Measurements from ENCODE around the gene EFCAB13.
"Not testable (repeated sequence)": the region's sequence is repeated elsewhere in the genome, so short reads cannot be mapped to it uniquely, and the experiment has no call there.

Gene EFCAB13

GRCh38 chr17:47332287-47332686 is 8.5 kb downstream of the EFCAB13 start:
- DNase-seq: no peak

- DNase-seq: no peak
These were observed 11.6 kb downstream of the EFCAB13 start for GRCh38 chr17:47335101-47335936.

GRCh38 chr17:47338026-47338425 is 14.3 kb downstream of the EFCAB13 start:
- no peak for DNase-seq

DNA sequence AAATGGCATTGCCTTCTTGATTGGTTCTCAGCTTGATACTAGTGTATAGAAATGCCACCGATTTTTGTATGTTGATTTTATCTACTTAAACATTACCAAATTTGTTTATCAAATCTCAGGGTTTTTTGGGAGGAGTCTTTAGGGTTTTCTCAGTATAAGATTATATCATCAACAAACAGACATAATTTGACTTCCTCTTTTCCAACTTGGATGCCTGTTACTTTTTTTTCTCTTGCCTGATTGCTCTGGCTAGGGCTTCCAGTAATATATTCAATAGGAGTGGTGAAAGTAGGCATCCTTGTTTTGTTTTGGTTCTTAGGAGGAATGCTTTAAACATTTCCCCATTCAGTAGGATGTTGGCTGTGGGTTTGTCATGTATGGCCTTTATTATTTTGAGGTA is 29.1 kb downstream of the EFCAB13 start:
- DNase-seq: no peak

DNA sequence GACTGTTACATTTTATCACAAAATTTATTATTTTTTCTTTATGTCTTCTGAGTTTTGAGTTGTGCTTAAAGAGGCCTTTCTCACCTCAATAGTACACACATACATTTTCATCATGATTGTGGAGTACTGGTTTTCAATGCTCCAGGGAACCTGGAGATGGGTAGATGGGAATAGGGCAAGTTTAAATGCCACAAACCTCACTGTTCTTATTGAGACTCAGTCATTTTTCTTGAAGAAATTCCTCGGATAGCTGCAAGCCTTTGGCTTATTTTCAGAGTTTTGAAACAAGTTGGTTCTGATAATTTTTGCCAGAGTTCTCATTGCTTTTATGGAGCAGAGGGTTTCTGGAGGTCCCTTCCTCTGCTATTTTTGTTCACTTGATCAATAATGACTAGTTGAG is 34.9 kb downstream of the EFCAB13 start:
- no peak for DNase-seq

DNA sequence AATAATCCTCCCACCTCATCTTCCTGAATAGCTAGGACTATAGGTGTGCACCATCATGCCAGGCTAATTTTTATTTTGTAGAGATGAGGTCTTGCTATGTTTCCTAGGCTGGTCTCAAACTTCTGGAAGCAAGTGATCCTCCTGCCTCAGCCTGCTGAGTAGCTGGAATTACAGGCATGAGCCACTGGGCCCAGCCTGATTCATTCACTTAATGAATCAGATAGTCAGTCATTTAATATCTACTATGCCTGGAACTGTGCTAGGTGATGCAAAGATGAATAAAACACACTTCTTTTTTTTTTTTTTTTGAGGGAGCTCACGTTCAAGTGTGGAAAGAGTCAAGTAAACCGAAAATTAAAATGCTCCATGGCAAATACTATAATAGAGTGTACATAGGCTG is 39.4 kb downstream of the EFCAB13 start:
- DNase-seq: no peak

GRCh38 chr17:47367257-47367656 is 43.5 kb downstream of the EFCAB13 start:
- DNase-seq: no peak

GRCh38 chr17:47368262-47368661 is 44.5 kb downstream of the EFCAB13 start:
- DNase-seq: no peak

DNA sequence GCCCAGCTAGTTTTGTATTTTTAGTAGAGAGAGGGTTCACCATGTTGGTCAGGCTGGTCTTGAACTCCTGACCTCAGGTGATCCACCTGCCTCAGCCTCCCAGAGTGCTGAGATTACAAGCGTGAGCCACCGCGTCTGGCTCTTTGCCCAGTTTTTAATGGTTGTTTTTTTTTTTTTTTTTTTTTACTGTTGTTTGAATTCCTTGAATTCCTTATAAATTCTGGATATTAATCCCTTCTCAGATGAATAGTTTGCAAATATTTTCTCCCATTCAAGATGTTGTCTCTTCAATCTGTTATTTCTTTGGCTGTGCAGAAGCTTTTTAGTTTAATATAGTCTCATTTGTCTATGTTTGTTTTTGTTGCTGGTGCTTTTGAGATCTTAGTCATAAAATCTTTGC is 47.1 kb downstream of the EFCAB13 start:
- DNase-seq: not testable (repeated sequence)

DNA sequence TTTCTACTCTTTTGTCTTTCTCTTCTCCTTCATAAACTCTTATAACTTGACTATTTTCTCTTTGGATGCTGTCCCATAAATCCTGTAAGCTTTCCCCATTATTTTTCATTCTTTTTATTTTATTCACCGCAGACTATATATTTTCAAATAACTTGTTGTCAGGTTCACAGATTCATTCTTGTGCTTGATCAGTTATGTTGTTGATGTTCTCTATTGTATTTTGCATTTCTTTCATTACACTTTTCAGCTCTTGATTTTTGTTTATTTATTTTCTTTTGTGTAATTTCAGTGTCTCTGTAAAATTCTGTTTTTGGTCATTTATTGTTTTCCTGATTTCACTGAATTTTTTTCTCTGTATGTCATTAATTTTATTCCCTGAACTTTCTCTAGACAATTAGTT is 49.2 kb downstream of the EFCAB13 start:
- no peak for DNase-seq

- DNase-seq: no peak
These were observed 52.5 kb downstream of the EFCAB13 start for GRCh38 chr17:47376247-47376646.

DNA sequence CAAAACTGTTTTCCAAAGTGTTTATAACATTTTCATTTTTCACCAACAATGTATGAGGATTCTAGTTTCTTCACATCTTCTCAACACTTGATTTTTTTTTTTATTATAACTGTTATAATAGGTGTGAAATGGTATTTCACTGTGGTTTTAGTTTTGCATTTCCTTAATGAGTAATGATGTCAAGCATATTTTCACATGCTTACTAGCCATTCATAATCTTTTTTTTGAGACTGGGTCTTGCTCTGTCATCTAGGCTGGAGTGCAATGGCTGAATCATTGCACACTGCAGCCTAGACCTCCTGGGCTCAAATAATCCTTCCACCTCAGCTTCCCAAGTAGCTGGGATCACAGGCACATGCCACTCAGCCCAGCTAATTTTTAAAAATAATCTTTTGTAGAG is 65.1 kb downstream of the EFCAB13 start:
- no peak for DNase-seq

DNA sequence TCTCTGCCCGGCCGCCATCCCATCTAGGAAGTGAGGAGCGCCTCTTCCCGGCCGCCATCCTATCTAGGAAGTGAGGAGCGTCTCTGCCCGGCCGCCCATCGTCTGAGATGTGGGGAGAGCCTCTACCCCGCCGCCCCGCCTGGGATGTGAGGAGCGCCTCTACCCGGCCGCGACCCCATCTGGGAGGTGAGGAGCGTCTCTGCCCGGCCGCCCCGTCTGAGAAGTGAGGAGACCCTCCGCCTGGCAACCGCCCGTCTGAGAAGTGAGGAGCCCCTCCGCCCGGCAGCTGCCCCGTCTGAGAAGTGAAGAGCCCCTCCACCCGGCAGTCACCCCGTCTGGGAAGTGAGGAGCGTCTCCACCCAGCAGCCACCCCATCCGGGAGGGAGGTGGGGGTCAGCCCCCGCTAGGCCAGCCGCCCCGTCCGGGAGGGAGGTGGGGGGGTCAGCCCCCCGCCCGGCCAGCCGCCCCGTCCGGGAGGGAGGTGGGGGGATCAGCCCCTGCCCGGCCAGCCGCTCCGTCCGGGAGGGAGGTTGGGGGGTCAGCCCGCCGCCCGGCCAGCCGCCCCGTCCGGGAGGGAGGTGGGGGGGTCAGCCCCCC is 73.9 kb downstream of the EFCAB13 start:
- not testable (repeated sequence) for DNase-seq

DNA sequence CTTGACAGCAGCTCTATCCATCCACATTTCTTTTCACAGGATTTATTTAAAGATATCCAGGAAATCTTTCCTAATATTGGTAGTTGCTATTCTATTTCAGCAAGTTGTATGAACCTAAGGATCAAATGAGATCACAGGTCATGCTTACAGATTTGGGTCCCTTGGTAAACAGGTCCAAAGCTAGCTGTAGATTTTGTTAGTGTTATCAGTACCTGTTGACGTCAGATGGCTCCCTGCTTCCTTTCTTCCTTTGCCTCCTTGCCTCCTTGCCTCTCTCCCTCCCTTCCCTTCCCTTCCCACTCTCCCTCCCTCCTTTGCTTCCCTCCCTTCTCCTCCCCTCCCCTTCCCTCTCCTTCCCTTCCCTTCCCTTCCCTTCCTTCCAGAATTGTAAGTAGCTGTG is 76.6 kb downstream of the EFCAB13 start:
- no peak for DNase-seq

DNA sequence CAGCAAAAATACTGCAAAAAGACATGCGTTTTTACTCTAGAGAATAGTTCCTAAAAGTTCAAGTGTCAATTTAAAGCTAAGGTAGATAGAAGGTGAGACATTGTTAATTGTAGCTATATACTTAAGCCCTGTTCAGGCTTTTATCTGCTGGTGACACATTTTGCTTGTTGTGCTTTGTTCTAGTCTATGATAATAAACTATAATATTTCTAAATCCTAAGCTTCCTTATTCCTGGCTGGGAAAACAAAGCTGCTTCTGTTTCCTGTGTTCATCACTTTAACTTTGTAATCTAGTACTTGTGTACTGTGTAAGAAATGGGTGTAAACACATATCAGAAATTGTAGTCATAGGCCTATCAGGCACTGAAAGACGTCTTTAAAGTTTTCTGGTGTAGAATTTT is 77.3 kb downstream of the EFCAB13 start:
- no peak for DNase-seq

DNA sequence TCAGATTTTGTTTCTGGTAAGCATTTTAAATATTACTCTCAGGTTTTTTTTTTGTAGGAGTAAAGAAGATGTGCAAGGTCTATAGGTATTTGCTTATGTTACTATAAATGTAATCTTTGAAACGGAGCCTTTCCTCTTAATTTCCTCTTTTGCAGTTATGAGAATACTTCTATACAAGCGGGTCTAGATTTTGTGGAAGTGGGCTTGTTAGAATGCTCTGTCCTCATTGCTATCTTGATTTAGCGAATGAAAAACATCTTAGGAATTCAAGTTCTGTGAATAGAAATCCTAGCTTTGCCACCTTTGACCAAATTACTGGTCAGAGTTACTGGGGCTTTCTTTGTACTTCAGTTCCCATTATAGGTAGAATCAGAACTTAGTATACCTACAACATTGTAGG is 80.3 kb downstream of the EFCAB13 start:
- DNase-seq: no peak

- no peak for DNase-seq
These were observed 81.1 kb downstream of the EFCAB13 start for GRCh38 chr17:47404875-47405274.

DNA sequence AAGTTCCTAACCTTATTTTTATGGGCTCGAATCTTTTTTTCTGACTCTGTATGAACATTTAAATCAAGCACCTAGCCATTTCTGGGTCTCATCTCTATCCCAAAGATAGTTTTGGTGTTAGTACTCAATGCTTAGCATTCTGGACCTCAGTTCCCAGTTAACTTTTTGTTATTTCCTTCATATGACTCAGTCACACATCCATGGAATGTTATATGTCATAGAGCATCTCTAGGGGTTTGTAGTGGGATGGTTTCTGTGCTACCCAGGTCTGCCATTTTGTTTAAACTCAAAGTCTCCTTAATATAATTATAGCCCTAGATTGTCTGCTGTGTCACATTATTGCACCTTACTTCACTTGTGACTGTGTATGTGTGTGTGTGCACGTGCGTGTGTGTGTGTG is 90.1 kb downstream of the EFCAB13 start:
- DNase-seq: no peak

- DNase-seq: no peak
These were observed 90.9 kb downstream of the EFCAB13 start for GRCh38 chr17:47414612-47415011.

DNA sequence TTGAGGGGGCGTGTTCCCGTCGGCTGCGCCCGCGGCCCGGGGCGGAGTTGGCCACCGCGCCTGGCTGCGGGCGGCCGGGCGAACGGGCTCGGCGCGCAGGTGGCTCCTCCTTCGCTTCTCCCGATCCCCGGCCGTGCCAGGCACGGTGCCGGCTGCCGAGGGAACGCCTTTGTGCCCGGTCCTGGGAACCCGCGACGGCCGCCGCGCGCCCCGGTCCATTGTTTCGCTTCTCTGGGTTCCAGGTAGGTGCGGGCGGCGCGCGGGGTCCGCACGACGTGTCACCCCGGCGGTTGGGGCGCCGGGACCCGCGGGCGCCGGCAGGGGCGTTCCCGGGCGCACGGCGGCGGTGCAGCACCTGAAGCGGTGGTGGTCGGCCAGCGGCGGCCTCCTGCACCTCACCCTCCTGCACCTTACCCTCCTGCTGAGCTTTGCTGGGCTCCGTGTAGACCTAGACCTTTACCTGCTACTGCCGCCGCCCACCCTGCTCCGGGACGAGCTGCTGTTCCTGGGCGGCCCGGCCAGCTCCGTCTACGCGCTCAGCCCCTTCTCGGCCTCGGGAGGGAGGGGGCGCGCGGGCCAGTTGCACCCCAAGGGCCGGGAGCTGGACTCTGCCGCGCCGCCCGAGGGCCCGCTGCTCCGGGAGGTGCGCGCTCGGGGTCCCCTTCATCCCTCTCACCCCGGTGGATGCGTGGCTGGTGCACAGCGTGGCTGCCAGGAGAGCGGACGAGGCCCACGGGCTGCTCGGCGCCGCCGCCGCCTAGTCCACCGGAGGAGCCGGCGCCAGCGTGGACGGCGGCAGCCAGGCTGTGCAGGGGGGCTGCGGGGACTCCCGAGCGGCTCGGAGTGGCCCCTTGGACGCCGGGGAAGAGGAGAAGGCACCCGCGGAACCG is 99.9 kb downstream of the EFCAB13 start:
- no peak for DNase-seq

GRCh38 chr17:47425233-47425632 is 101.5 kb downstream of the EFCAB13 start:
- DNase-seq: not testable (repeated sequence)

GRCh38 chr17:47425887-47426635 is 102.3 kb downstream of the EFCAB13 start:
- DNase-seq: not testable (repeated sequence)

GRCh38 chr17:47427985-47428384 is 104.2 kb downstream of the EFCAB13 start:
- DNase-seq: no peak

Measured in NCI-H2081 treated with DMSO at 0.1 percent for 48 hours (cell line).